ENCODE measurements around the gene WBP11. TPM values are rescaled to one million over a fixed set of nuclear protein-coding genes. Genes with fewer than 3 reads are reported as not detected.

WBP11 gene
- total RNA-seq, 1 experiment from 2014 or later = 31.6 TPM

GRCh38 chr12:14824012-14824634 is 20.8 kb upstream of the WBP11 start:
- no peak for DNase-seq (ENCODE audit: low read depth)

- DNase-seq (ENCODE audit: low read depth) = no peak
Measured at GRCh38 chr12:14814014-14814413, 10.7 kb upstream of the WBP11 start, which contains the start of gene SMCO3. Gene SMCO3, minus strand, starts transcription at chr12:14814182. Its CDS starts 7,502 bp downstream, at chr12:14806680.

GRCh38 chr12:14811486-14811885 is 8.2 kb upstream of the WBP11 start:
- DNase-seq (ENCODE audit: low read depth) = no peak

GRCh38 chr12:14810953-14811483 is 7.7 kb upstream of the WBP11 start:
- peak; percentile 32 for DNase-seq (ENCODE audit: low read depth)

- no peak for DNase-seq (ENCODE audit: low read depth)
Measured at GRCh38 chr12:14810167-14810952, 7.1 kb upstream of the WBP11 start.

- no peak for DNase-seq (ENCODE audit: low read depth)
Measured at GRCh38 chr12:14803830-14804160, 517 bp upstream of the WBP11 start.

GRCh38 chr12:14802721-14803010 is 612 bp downstream of the WBP11 start:
- DNase-seq (ENCODE audit: low read depth) = no peak

GRCh38 chr12:14802247-14802646 is 1.0 kb downstream of the WBP11 start:
- no peak for DNase-seq (ENCODE audit: low read depth)

- DNase-seq (ENCODE audit: low read depth) = no peak
Measured at GRCh38 chr12:14795028-14795448, 8.2 kb downstream of the WBP11 start.

- no peak for DNase-seq (ENCODE audit: low read depth)
Measured at GRCh38 chr12:14785568-14785967, 17.7 kb downstream of the WBP11 start.

GRCh38 chr12:14784471-14784870 is 18.8 kb downstream of the WBP11 start:
- DNase-seq (ENCODE audit: low read depth) = no peak

- no peak for DNase-seq (ENCODE audit: low read depth)
Measured at GRCh38 chr12:14782756-14783155, 20.5 kb downstream of the WBP11 start.

GRCh38 chr12:14781563-14781962 is 21.7 kb downstream of the WBP11 start:
- no peak for DNase-seq (ENCODE audit: low read depth)

GRCh38 chr12:14780859-14781258 is 22.4 kb downstream of the WBP11 start:
- DNase-seq (ENCODE audit: low read depth) = no peak

- no peak for DNase-seq (ENCODE audit: low read depth)
Measured at GRCh38 chr12:14779834-14780233, 23.4 kb downstream of the WBP11 start.

GRCh38 chr12:14777271-14777670 is 26.0 kb downstream of the WBP11 start:
- DNase-seq (ENCODE audit: low read depth) = peak; percentile 45

- peak; percentile 16 for DNase-seq (ENCODE audit: low read depth)
Measured at GRCh38 chr12:14776236-14776961, 26.9 kb downstream of the WBP11 start.

GRCh38 chr12:14775636-14775980 is 27.7 kb downstream of the WBP11 start:
- DNase-seq (ENCODE audit: low read depth) = no peak

GRCh38 chr12:14774906-14775635 is 28.2 kb downstream of the WBP11 start:
- DNase-seq (ENCODE audit: low read depth) = peak; percentile 51

GRCh38 chr12:14774074-14774905 is 29.0 kb downstream of the WBP11 start:
- DNase-seq (ENCODE audit: low read depth) = peak; percentile 88

GRCh38 chr12:14773685-14774073 is 29.6 kb downstream of the WBP11 start:
- no peak for DNase-seq (ENCODE audit: low read depth)

Measured in RPMI7951 (cell line).